ENCODE results near the gene OR6J1.
"Not testable (repeated sequence)": the region's sequence is repeated elsewhere in the genome, so short reads cannot be mapped to it uniquely, and the experiment has no call there.

The OR6J1 gene

GRCh38 chr14:22644305-22644635 lies at the start of gene OR6J1:
Gene OR6J1, minus strand, starts transcription at chr14:22644352. Its CDS starts 9,541 bp downstream, at chr14:22634811.
- no peak for ATAC-seq
- no peak for DNase-seq

- ATAC-seq (no peak), DNase-seq (no peak)
Observed at GRCh38 chr14:22692194-22692593, 48.0 kb upstream of the OR6J1 start.

GRCh38 chr14:22691171-22691570 lies 47.0 kb upstream of the OR6J1 start:
- ATAC-seq = no peak
- DNase-seq = no peak

- DNase-seq = no peak
- ATAC-seq = peak; percentile 76
Observed at GRCh38 chr14:22689199-22689598, 45.0 kb upstream of the OR6J1 start.

GRCh38 chr14:22687969-22688368 lies 43.8 kb upstream of the OR6J1 start:
- ATAC-seq, DNase-seq: not testable (repeated sequence)

- not testable (repeated sequence) for ATAC-seq, DNase-seq
Observed at GRCh38 chr14:22686176-22686611, 42.0 kb upstream of the OR6J1 start.

GRCh38 chr14:22685467-22685866 lies 41.3 kb upstream of the OR6J1 start:
- no peak for ATAC-seq
- DNase-seq = no peak

GRCh38 chr14:22683428-22683827 lies 39.3 kb upstream of the OR6J1 start:
- not testable (repeated sequence) for DNase-seq, ATAC-seq

- ATAC-seq (no peak), DNase-seq (no peak)
Observed at GRCh38 chr14:22678221-22678620, 34.1 kb upstream of the OR6J1 start.

- not testable (repeated sequence) for DNase-seq, ATAC-seq
Observed at GRCh38 chr14:22677551-22677950, 33.4 kb upstream of the OR6J1 start.

- DNase-seq (no peak), ATAC-seq (peak; percentile 73)
Observed at GRCh38 chr14:22671622-22672021, 27.5 kb upstream of the OR6J1 start.

GRCh38 chr14:22668863-22669262 lies 24.7 kb upstream of the OR6J1 start:
- DNase-seq (no peak), ATAC-seq (no peak)

GRCh38 chr14:22668417-22668816 lies 24.3 kb upstream of the OR6J1 start:
- ATAC-seq (peak; percentile 67), DNase-seq (no peak)

GRCh38 chr14:22667881-22668280 lies 23.7 kb upstream of the OR6J1 start:
- ATAC-seq (no peak), DNase-seq (no peak)

- ATAC-seq = no peak
- DNase-seq = no peak
Observed at GRCh38 chr14:22666203-22666893, 22.2 kb upstream of the OR6J1 start.

GRCh38 chr14:22664261-22664660 lies 20.1 kb upstream of the OR6J1 start:
- DNase-seq = no peak
- ATAC-seq = no peak

GRCh38 chr14:22660654-22661053 lies 16.5 kb upstream of the OR6J1 start:
- no peak for DNase-seq
- ATAC-seq = no peak

GRCh38 chr14:22658946-22659345 lies 14.8 kb upstream of the OR6J1 start:
- DNase-seq (no peak), ATAC-seq (no peak)

- no peak for ATAC-seq
- DNase-seq = no peak
Observed at GRCh38 chr14:22657861-22658260, 13.7 kb upstream of the OR6J1 start.

GRCh38 chr14:22656945-22657731 lies 13.0 kb upstream of the OR6J1 start:
- DNase-seq = no peak
- ATAC-seq = no peak

- no peak for ATAC-seq
- DNase-seq = no peak
Observed at GRCh38 chr14:22656226-22656625, 12.1 kb upstream of the OR6J1 start.

GRCh38 chr14:22653012-22653621 lies 9.0 kb upstream of the OR6J1 start:
- DNase-seq (peak; percentile 60), ATAC-seq (peak; percentile 72)

- ATAC-seq = no peak
- DNase-seq = no peak
Observed at GRCh38 chr14:22651586-22651985, 7.4 kb upstream of the OR6J1 start.
